CD4-positive, alpha-beta memory T cell (primary cell): ENCODE results near the gene FUNDC2. TPM values are rescaled to one million over a fixed set of nuclear protein-coding genes. Genes with fewer than 3 reads are reported as not detected.

Source experiments
- CTCF ChIA-PET: fragments of 350-600 bp; sonication (Branson Sonifier 250); formaldehyde crosslinking; loops from one replicate; lab custom pipeline; 2021; ENCODE audit warnings: inconsistent platforms; ENCODE audit not compliant: partially characterized antibody; lab: Charles Lee
- POLR2A ChIA-PET: fragments of 350-600 bp; sonication (Branson Sonifier 250); formaldehyde crosslinking; loops from one replicate; lab custom pipeline; 2021; ENCODE audit not compliant: partially characterized antibody; lab: Charles Lee
- DNase-seq, 5 donors: peaks; one replicate each; pipeline versions ENCODE4 v3.0.0 to v3.0.0-alpha.2; 2020 to 2022; ENCODE audit warnings: mixed read lengths in 1 of 5
- H3K27ac ChIP-seq: one replicate; pipeline ENCODE4 v1.7.0; 2013; ENCODE audit warnings: low read depth, low read length
- H3K27me3 ChIP-seq: 2 replicates; pipeline ENCODE4 v1.7.0; 2013; ENCODE audit warnings: mild to moderate bottlenecking, low read length, moderate library complexity; ENCODE audit not compliant: insufficient read depth
- H3K36me3 ChIP-seq: 2 replicates; pipeline ENCODE4 v1.7.0; 2013; ENCODE audit warnings: mild to moderate bottlenecking, low read length, moderate library complexity; ENCODE audit not compliant: insufficient read depth
- H3K4me1 ChIP-seq: 2 replicates; pipeline ENCODE4 v1.7.0; 2013; ENCODE audit warnings: mild to moderate bottlenecking, low read length, moderate library complexity; ENCODE audit not compliant: insufficient read depth
- H3K4me3 ChIP-seq, 2 donors: one replicate each; pipeline ENCODE4 v1.7.0; 2013; ENCODE audit warnings: low read length in 2 of 2, mild to moderate bottlenecking in 1 of 2
- H3K9me3 ChIP-seq, 2 donors: one replicate each; pipeline ENCODE4 v1.7.0; 2013; ENCODE audit warnings: low read length in 2 of 2, control low read depth in 1 of 2; ENCODE audit not compliant: control insufficient read depth in 1 of 2
- H3K27ac Mint-ChIP-seq, 7 donors: one replicate each; pipeline ENCODE4 v1.8.0; 2020 to 2021; ENCODE audit warnings: mixed read lengths in 7 of 7, mild to moderate bottlenecking in 6 of 7, inconsistent platforms in 3 of 7, moderate library complexity in 3 of 7
- H3K27me3 Mint-ChIP-seq, 2 donors: one replicate each; pipeline ENCODE4 v1.8.0; 2020 to 2021; ENCODE audit warnings: mixed read lengths in 2 of 2
- H3K36me3 Mint-ChIP-seq, 2 donors: one replicate each; pipeline ENCODE4 v1.8.0; 2020 to 2021; ENCODE audit warnings: mixed read lengths in 2 of 2, inconsistent platforms in 1 of 2, mild to moderate bottlenecking in 1 of 2
- H3K4me1 Mint-ChIP-seq, 4 donors: one replicate each; pipeline ENCODE4 v1.8.0; 2020 to 2021; ENCODE audit warnings: mixed read lengths in 4 of 4, mild to moderate bottlenecking in 1 of 4
- H3K4me3 Mint-ChIP-seq, 8 donors: one replicate each; pipeline ENCODE4 v1.8.0; 2020 to 2021; ENCODE audit warnings: mixed read lengths in 8 of 8, mild to moderate bottlenecking in 7 of 8, moderate library complexity in 6 of 8, inconsistent platforms in 3 of 8
- H3K9me3 Mint-ChIP-seq, 8 donors: one replicate each; pipeline ENCODE4 v1.8.0; 2020 to 2021; ENCODE audit warnings: mixed read lengths in 8 of 8, mild to moderate bottlenecking in 5 of 8, inconsistent platforms in 3 of 8, moderate library complexity in 1 of 8
- intact Hi-C: fragments of 100-400 bp; cut with micrococcal nuclease; formaldehyde crosslinking; loops from one replicate; pipeline ENCODE4 v1.15.1; 2023
- polyA plus RNA-seq, 2 donors: library from polyadenylated mRNA; unstranded; fragments of 300-500 nt; fragmentation: Illumina TruSeq; gene quantifications; one replicate each; pipeline ENCODE4 v1.2.3, GENCODE V29; 2021
- total RNA-seq, 2 experiments: library from RNA; stranded (reverse); gene quantifications; one replicate each; pipeline ENCODE4 v1.2.3, GENCODE V29; 2021

FUNDC2 gene
- total and polyA plus RNA-seq, 4 experiments from 2014 or later: 52.6 to 173 (median 105) TPM

DNA sequence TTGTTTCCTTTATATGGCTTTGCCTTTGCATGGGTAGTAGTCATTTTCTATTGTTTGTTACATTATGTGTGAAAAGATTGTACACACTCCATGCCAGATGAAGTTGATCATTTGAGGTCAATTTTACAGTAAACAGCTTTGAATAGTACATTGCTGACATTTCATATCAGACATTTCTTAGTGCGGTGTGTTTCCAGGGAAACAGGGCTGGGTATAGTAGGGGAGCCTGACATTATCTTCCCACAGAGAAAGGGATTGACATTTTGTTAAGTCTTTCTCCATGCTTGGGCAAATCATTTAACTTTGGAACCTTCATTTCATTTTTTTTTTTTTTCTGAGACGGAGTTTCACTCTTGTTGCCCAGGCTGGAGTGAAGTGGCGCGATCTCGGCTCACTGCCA is 5.0 kb downstream of the FUNDC2 start:
- Mint-ChIP-seq H3K36me3 (peaks cover 20 to 29% of the 10 kb centered on the region in 2 donors), H3K4me1 (peaks cover 9 to 32% (median 22%) of the 10 kb centered on the region in 4 donors), H3K4me3 (no peak overlapping the region), H3K9me3 (peaks cover 0 to 16% (median 3%) of the 10 kb centered on the region in 8 donors), H3K27ac (peak overlapping the region in 1 of 7 donors; percentile 27), H3K27me3 (no peaks in the 10 kb centered on the region)
- H3K27ac ChIP-seq: no peak overlapping the region
- intact Hi-C loops: no loop called here
- H3K36me3 ChIP-seq: peaks cover 5% of the 10 kb centered on the region
- no peaks in the 10 kb centered on the region for H3K9me3 ChIP-seq
- no peak overlapping the region for H3K4me3 ChIP-seq
- peaks cover 15% of the 10 kb centered on the region for H3K4me1 ChIP-seq
- ChIA-PET CTCF (interaction anchor here (0.7 kb wide), 1 partner anchor 93 kb away, joined by 3 read pairs; no protein-coding TSS in a partner anchor), POLR2A (no interaction called here)
- no peak for DNase-seq
- no peaks in the 10 kb centered on the region for H3K27me3 ChIP-seq

DNA sequence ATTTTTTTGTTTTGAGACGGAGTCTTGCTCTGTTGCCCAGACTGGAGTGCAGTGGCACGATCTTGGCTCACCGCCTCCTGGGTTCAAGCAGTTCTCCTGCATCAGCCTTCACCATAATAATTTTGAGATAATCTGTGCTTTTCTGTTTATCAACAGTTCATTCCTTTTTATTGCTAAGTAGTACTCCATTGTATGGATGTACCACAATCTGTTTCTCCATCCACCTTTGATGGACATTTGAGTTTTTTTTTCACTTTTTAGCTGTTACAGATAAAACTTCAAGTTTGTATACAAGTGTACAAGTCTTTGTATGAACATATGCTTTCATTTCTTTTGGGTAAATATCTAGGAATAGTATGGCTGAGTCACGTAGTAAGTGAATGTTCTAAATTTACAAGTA is 9.0 kb downstream of the FUNDC2 start:
- Histone ChIP-seq H3K36me3 (peaks cover 5% of the 10 kb centered on the region), H3K27ac (no peak overlapping the region), H3K4me3 (no peak overlapping the region), H3K4me1 (no peaks in the 10 kb centered on the region), H3K9me3 (no peaks in the 10 kb centered on the region), H3K27me3 (no peaks in the 10 kb centered on the region)
- peaks cover 13 to 25% (median 15%) of the 10 kb centered on the region in 4 donors for H3K4me1 Mint-ChIP-seq
- POLR2A ChIA-PET: no interaction called here
- DNase-seq: no peak
- H3K27ac Mint-ChIP-seq: no peak overlapping the region
- H3K4me3 Mint-ChIP-seq: no peak overlapping the region
- no peaks in the 10 kb centered on the region for H3K27me3 Mint-ChIP-seq
- H3K36me3 Mint-ChIP-seq: peaks cover 23 to 46% of the 10 kb centered on the region in 2 donors
- intact Hi-C loops: no loop called here
- H3K9me3 Mint-ChIP-seq: peaks cover 0 to 19% (median 4%) of the 10 kb centered on the region in 8 donors
- CTCF ChIA-PET: no interaction called here

GRCh38 chrX:155046129-155046810 is 19.6 kb downstream of the FUNDC2 start:
- no peaks in the 10 kb centered on the region for H3K27me3 Mint-ChIP-seq
- H3K36me3 Mint-ChIP-seq: peaks cover 0 to 34% of the 10 kb centered on the region in 2 donors
- Histone ChIP-seq H3K27me3 (no peaks in the 10 kb centered on the region), H3K9me3 (no peaks in the 10 kb centered on the region), H3K27ac (no peak overlapping the region), H3K4me3 (no peak overlapping the region), H3K36me3 (no peaks in the 10 kb centered on the region), H3K4me1 (no peaks in the 10 kb centered on the region)
- intact Hi-C loops: no loop called here
- no peak overlapping the region for H3K4me3 Mint-ChIP-seq
- no peak for DNase-seq
- peak overlapping the region in 2 of 7 donors; percentile 7 to 70 for H3K27ac Mint-ChIP-seq
- H3K9me3 Mint-ChIP-seq: no peaks in the 10 kb centered on the region
- CTCF ChIA-PET: no interaction called here
- peaks cover 0 to 9% (median 8%) of the 10 kb centered on the region in 4 donors for H3K4me1 Mint-ChIP-seq
- POLR2A ChIA-PET: no interaction called here

- Mint-ChIP-seq H3K4me3 (no peak overlapping the region), H3K9me3 (no peaks in the 10 kb centered on the region)
- CTCF ChIA-PET: no interaction called here
Measured at GRCh38 chrX:155046811-155047528, 20.3 kb downstream of the FUNDC2 start.

DNA sequence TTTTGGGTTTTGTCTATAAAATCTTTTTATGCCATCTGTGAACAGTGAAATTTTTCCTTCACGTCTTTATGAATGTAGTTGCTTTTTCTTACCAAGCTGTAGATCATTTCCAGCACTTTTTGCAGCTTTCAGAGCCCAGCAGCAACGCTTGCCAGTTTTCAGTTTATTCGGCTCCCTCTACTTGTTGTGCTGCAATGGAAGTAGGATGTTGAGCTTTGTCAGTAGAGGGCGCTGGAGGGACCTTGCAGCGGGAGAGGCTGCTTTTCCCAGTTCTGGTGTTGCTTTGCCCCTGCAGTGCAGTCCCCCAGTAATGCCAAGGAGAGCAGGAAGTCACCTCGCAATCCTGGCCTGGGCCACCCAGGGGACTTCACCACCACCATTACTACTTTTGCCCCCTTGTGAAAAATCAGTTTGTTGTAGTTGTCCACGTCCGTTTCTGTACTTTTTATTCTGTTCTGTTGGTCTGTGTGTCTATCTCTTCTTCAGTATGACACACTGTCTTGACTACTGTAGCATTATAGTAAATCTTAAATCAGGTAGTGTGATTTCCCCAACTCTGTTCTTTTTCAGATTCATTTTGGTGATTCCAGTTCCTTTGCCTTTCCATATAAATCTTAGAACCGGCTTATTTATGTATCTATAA is 22.5 kb downstream of the FUNDC2 start:
- intact Hi-C loops: no loop called here
- peaks cover 0 to 52% of the 10 kb centered on the region in 2 donors for H3K36me3 Mint-ChIP-seq
- no peaks in the 10 kb centered on the region for H3K27me3 Mint-ChIP-seq

More at GRCh38 chrX:155046811-155047528, 20.3 kb downstream of the FUNDC2 start:
- intact Hi-C loops: no loop called here
- Histone ChIP-seq H3K4me3 (no peak overlapping the region), H3K36me3 (no peaks in the 10 kb centered on the region), H3K9me3 (no peaks in the 10 kb centered on the region), H3K27ac (no peak overlapping the region), H3K4me1 (no peaks in the 10 kb centered on the region), H3K27me3 (no peaks in the 10 kb centered on the region)
- DNase-seq: no peak
- H3K27ac Mint-ChIP-seq: no peak overlapping the region
- H3K4me1 Mint-ChIP-seq: peaks cover 0 to 9% (median 8%) of the 10 kb centered on the region in 4 donors
- peaks cover 0 to 40% of the 10 kb centered on the region in 2 donors for H3K36me3 Mint-ChIP-seq
- H3K27me3 Mint-ChIP-seq: no peaks in the 10 kb centered on the region
- POLR2A ChIA-PET: no interaction called here

DNA sequence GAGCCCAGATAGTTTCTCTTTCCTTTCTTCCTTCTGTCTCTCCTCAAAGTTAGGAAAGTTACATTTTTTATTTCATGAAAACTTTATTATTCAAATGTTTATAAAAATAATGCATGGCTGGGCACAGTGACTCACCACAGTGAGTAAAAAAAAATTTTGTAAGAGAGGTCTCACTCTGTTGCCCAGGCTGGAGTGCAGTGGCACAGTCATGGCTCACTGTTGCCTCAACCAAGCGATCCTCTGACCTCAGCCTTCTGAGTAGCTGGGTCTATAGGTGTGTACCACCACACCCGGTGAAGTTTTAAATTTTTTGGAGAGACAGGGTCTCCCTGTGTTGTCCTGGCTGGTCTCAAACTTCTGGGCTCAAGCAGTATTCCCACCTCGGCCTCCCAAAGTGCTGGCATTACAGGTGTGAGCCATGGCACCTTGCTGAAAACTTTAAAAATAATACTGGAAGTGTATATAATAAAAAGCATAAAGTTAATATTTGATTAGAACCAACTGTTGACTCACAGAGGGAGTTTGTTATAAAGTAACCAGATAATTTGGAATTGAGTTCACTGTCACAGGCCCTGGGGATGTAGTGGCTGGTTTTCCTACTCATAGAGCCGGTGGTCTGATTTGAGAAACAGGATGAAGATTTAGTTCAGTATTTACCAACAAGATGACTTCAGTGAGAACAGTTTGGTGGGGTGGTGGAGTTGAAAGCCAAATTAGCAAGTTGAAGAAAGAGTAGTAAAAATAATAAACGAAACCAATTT is 26.3 kb downstream of the FUNDC2 start:
- POLR2A ChIA-PET: no interaction called here
- no peak overlapping the region for H3K27ac ChIP-seq
- CTCF ChIA-PET: no interaction called here

More for the DNA sequence above, 22.5 kb downstream of the FUNDC2 start:
- Mint-ChIP-seq H3K4me3 (no peak overlapping the region), H3K4me1 (peaks cover 6 to 9% (median 8%) of the 10 kb centered on the region in 4 donors), H3K27ac (peak overlapping the region in 1 of 7 donors; percentile 59), H3K9me3 (no peaks in the 10 kb centered on the region)
- peak; percentile 43 to 48 (median 45) for DNase-seq
- Histone ChIP-seq H3K27me3 (no peaks in the 10 kb centered on the region), H3K36me3 (no peaks in the 10 kb centered on the region), H3K9me3 (no peaks in the 10 kb centered on the region), H3K4me1 (no peaks in the 10 kb centered on the region), H3K27ac (no peak overlapping the region), H3K4me3 (no peak overlapping the region)
- POLR2A ChIA-PET: no interaction called here
- CTCF ChIA-PET: interaction anchor here (1.2 to 1.6 kb wide), 3 partner anchors 8 to 26 kb away, joined by 5 read pairs; no protein-coding TSS in a partner anchor

More for the DNA sequence above, 26.3 kb downstream of the FUNDC2 start:
- DNase-seq: no peak
- Histone ChIP-seq H3K4me3 (no peak overlapping the region), H3K27me3 (no peaks in the 10 kb centered on the region), H3K36me3 (no peaks in the 10 kb centered on the region), H3K9me3 (no peaks in the 10 kb centered on the region), H3K4me1 (peaks cover 13% of the 10 kb centered on the region)
- intact Hi-C loops: no loop called here
- Mint-ChIP-seq H3K27ac (peak overlapping the region in 2 of 7 donors; percentile 63 to 69), H3K4me3 (no peak overlapping the region), H3K4me1 (peaks cover 13 to 25% (median 20%) of the 10 kb centered on the region in 4 donors), H3K36me3 (peaks cover 0 to 36% of the 10 kb centered on the region in 2 donors), H3K9me3 (peaks cover 0 to 2% (median 0%) of the 10 kb centered on the region in 8 donors), H3K27me3 (no peaks in the 10 kb centered on the region)
